ENCODE measurements around the gene SLAMF7.
"Not testable (repeated sequence)": the region's sequence is repeated elsewhere in the genome, so short reads cannot be mapped to it uniquely, and the experiment has no call there.

SLAMF7 gene

DNA sequence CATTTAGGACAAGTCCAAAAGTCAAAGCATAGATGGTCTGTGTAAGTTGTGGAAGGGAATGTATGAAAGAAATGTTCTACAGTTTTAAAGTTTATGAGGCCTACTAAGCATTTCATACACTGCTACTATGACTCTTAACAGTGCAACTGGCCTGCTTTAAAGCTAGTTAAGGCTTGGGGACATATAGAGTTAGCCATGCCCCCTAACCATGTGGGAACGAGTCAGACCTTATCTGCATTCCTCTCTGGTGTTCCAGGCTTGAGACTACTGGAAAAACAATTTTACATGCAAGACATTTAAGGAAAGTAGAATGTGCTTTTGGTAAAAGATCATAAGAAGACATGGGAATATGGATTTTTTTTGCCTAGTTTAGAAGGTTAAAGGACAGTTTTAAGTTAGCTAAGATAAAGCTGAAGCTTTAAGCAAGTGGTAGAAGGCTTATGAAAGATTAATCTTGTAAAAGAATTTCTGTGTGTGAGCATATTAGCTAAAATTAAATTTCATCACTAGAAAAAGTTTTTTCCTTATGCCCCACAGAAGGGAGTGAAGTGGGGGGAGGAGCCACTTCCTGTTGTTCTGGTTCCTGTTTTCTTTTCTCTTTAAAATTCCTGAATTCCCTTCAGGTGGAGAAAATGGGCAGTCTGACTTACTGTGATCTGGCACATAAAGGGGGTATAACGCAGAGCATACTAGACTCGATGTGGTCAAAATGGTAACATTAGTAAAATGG is 18.5 kb upstream of the SLAMF7 start:
- no peak for DNase-seq

DNA sequence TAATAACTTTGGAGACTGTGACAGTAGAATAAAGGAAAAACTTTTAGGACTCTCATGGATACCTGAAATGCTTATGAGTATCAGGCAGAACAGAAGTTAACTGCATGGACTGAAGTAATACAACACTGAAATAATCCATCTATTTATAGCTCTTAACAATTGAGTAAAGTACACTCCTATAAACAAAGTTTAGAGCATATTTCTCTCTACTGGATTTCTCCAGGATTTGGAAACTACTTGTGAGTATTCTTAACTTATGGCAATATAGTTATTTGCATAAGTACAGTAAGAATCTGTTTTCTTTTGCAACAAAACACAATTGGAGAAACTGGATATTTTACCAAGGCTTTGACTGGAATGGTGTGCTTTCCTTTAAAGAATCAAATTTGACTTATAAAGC is 17.6 kb upstream of the SLAMF7 start:
- DNase-seq = no peak

- DNase-seq = no peak
Measured at GRCh38 chr1:160722726-160723125, 16.3 kb upstream of the SLAMF7 start.

GRCh38 chr1:160723332-160723731 is 15.7 kb upstream of the SLAMF7 start:
- no peak for DNase-seq

GRCh38 chr1:160724465-160725242 is 14.4 kb upstream of the SLAMF7 start:
- DNase-seq = no peak

DNA sequence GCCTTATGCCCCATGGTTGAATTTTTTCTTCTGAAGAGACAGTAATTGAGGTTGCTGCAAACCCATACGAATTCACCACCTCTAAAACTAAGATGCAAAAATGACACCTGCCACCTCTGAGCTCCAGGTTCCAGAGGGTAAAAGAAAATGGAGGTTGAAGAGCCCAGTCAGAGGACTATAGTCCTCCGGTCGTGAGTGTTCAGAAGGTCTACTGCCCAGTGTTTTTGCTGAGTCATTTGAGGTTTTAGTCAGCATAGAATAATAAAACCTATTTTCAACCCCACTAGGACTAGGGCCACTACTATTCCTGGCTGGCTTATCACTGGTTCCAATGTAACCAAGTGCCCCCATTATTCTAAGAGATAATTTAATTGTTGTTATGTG is 12.9 kb upstream of the SLAMF7 start:
- DNase-seq = no peak

- DNase-seq = peak in 5 of 6 experiments; percentile 49 to 83 (median 54)
Measured at GRCh38 chr1:160726498-160727315, 12.3 kb upstream of the SLAMF7 start.

DNA sequence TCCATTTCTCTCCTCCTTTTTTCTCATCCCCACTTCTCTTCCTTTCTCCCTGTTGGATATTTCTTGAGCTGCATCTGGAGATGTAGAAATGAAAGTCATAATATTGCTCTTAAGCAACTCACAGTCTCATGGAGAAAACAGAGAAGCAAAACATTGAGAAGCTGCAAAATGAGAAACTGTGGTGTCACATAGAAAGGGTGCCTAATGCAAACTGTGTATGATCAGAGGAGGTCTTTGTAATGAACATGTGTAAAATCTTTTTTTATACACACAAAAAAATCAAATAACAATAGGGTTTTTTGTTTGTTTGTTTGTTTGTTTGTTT is 11.8 kb upstream of the SLAMF7 start:
- no peak for DNase-seq

DNA sequence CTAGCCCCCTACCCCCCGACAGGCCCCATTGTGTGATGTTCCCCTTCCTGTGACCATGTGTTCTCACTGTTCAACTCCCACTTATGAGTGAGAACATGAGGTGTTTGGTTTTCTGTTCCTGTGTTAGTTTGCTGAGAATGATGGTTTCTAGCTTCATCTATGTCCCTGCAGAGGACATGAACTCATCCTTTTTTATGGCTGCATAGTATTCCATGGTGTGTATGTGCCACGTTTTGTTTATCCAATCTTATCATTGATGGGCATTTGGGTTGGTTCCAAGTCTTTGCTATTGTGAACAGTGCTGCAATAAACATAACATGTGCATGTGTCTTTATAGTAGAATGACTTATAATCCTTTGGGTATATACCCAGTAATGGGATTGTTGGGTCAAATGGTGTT is 7.5 kb upstream of the SLAMF7 start:
- not testable (repeated sequence) for DNase-seq

DNA sequence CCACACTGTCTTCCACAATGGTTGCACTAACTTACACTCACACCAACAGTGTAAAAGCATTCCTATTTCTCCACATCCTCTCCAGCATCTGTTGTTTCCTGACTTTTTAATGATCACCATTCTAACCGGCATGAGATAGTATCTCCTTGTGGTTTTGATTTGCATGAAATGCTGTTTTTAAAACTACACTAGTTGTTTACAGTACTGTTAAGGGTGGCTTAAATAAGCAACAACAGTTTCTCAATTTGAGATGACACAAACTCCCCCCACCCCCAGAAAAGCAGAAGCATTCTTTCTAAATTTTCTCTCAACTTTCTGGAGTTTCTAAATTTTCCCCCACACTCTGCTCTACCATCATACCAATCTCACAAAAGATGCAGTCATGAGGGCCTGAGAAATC is 7.1 kb upstream of the SLAMF7 start:
- DNase-seq = no peak

DNA sequence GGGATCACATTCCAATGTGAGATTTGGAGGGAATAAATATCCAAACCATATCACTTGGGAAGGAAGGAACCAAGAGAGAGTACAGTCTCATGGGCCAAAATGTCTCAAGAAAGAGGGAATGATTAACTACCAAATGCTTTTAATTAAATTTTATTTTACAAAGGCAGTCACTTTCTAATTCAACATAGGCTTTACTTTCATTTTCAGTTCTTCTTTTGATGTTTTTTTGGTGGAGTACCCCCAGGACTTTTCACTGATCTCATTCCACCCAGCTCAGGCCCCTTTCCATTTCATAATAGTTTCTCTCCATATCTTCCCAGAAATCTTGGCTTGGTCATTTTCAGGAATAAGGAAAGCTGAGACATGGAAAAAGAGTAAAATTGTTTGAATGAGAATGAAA is 5.1 kb upstream of the SLAMF7 start:
- DNase-seq = peak in 1 of 6 experiments; percentile 9

- no peak for DNase-seq
Measured at GRCh38 chr1:160734301-160734700, 4.7 kb upstream of the SLAMF7 start.

- no peak for DNase-seq
Measured at GRCh38 chr1:160738271-160738670, 776 bp upstream of the SLAMF7 start.

GRCh38 chr1:160740133-160740688 is 1.2 kb downstream of the SLAMF7 start:
- DNase-seq = no peak

GRCh38 chr1:160741092-160741501 is 2.0 kb downstream of the SLAMF7 start:
- DNase-seq = no peak

GRCh38 chr1:160741612-160742348 is 2.7 kb downstream of the SLAMF7 start:
- DNase-seq = no peak

GRCh38 chr1:160742428-160743127 is 3.5 kb downstream of the SLAMF7 start:
- no peak for DNase-seq

DNA sequence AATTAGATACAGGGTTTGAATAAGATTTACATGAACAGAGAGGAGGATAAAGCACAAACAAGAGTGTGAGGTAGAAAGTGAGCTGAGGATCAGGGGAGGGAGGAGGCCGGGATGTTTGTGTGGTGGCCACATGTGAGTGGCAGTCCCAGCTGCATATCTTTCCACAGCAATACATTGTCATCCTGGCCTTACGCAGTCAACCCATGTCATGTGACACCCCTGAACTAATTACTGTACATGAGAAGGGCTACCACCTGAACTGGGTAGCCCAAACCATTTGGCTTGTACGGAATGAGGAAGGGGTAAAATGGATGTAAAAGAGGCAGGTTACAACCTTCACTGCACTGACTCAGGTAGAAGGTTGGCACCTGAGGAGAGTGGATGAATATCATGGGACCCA is 4.2 kb downstream of the SLAMF7 start:
- DNase-seq = no peak

- DNase-seq = peak in 2 of 6 experiments; percentile 29 to 47
Measured at GRCh38 chr1:160744199-160744851, 5.3 kb downstream of the SLAMF7 start.

DNA sequence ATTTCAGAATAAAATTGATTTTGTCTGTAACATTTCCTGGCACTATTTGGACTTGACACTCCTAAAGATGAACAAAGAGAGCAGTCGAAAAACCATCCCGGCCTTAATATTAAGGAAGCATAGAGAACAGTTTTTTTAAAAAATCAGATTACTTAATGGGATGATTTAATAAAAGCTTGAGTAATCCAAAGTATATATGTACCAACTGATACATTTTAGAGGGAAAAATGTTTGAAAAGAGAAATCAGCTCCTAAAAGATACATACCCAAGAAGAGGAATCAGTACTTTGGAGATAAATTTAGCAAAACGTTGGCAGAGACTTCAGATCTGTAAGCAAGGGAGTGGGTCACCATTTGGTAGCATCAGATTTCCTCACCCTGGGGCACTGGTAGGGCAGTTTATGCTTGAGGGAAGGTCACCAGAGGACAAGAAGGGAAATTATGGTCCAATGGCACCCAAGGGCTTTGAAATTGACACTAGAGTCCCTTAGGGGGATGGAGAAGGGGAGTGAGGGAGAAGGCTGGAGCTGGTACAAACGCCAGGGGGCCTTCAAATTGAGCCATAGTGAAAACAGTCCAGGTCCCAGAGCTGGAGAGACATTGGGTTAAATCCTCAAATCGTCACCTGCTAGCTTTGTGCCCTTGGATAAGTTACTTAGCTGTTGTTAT is 5.9 kb downstream of the SLAMF7 start:
- no peak for DNase-seq

- no peak for DNase-seq
Measured at GRCh38 chr1:160745551-160745950, 6.5 kb downstream of the SLAMF7 start.
